T-cell (primary cell): ENCODE measurements around the gene ATAD2B. TPM values are rescaled to one million over a fixed set of nuclear protein-coding genes. Genes with fewer than 3 reads are reported as not detected.
A peak's percentile ranks its signal among the peaks of the same experiment; 100 is the strongest.

Experiments
- ATAC-seq, 4 experiments: fragments of 200-7000 bp in 3 of 4; fragments of 150-1000 bp in 1 of 4; cut with Tn5 transposase; replicated peaks in 1 of 4; 1 replicate in 3 of 4; 2 replicates in 1 of 4; pipeline ENCODE4 v1.10.0; 2021; ENCODE audit warnings: moderate library complexity in 3 of 4, mild to moderate bottlenecking in 2 of 4, moderate number of reproducible peaks in 1 of 4
- CTCF ChIA-PET, 2 donors: fragments of 300-600 bp; sonication (Branson Sonifier 250); formaldehyde crosslinking; loops; one replicate each; lab custom pipeline; 2022; ENCODE audit warnings: antibody characterized with exemption in 2 of 2; lab: Charles Lee
- POLR2A ChIA-PET, 2 donors: fragments of 300-600 bp; sonication (Branson Sonifier 250); formaldehyde crosslinking; loops; one replicate each; lab custom pipeline; 2022; ENCODE audit warnings: antibody characterized with exemption in 2 of 2; lab: Charles Lee
- DNase-seq, 35 experiments: peaks; one replicate each; pipeline versions ENCODE4 v3.0.0 to v3.0.0-alpha.2; 2013 to 2023
- H3K27ac ChIP-seq: one replicate; pipeline ENCODE4 v1.5.1; 2013; ENCODE audit warnings: low read length
- H3K27me3 ChIP-seq, 2 experiments: replicated peaks in 1 of 2; 1 replicate in 1 of 2; 2 replicates in 1 of 2; pipeline versions ENCODE4 v1.6.1 to v1.7.0; 2013; ENCODE audit warnings: low read length in 1 of 2, mixed read lengths in 1 of 2; ENCODE audit not compliant: control insufficient read depth in 2 of 2, insufficient read depth in 2 of 2; ENCODE audit errors: extremely low read depth in 1 of 2
- H3K36me3 ChIP-seq, 2 donors: 1 replicate in 1 of 2; 2 replicates in 1 of 2; pipeline versions ENCODE4 v1.6.1 to v1.7.0; 2013; ENCODE audit warnings: low read length in 1 of 2; ENCODE audit not compliant: control insufficient read depth in 2 of 2, insufficient read depth in 1 of 2; ENCODE audit errors: extremely low read depth in 1 of 2
- H3K4me1 ChIP-seq, 2 experiments: 1 replicate in 1 of 2; 2 replicates in 1 of 2; pipeline versions ENCODE4 v1.6.1 to v1.7.0; 2013; ENCODE audit warnings: low read length in 2 of 2, mixed read lengths in 1 of 2; ENCODE audit not compliant: insufficient read depth in 2 of 2, control insufficient read depth in 1 of 2; ENCODE audit errors: extremely low read depth in 1 of 2
- H3K4me3 ChIP-seq, 2 donors: 1 replicate in 1 of 2; 2 replicates in 1 of 2; pipeline versions ENCODE4 v1.5.1 to v1.7.0; 2013; ENCODE audit warnings: mild to moderate bottlenecking in 2 of 2, low read length in 1 of 2, moderate library complexity in 1 of 2; ENCODE audit not compliant: control insufficient read depth in 1 of 2; ENCODE audit errors: extremely low read depth in 1 of 2
- H3K9me3 ChIP-seq: 2 replicates; pipeline ENCODE4 v1.7.0; 2013
- H3K27ac Mint-ChIP-seq, 2 donors: one replicate each; pipeline ENCODE4 v1.8.0; 2020 to 2021; ENCODE audit warnings: mild to moderate bottlenecking in 2 of 2, mixed read lengths in 2 of 2
- H3K27me3 Mint-ChIP-seq, 2 donors: one replicate each; pipeline ENCODE4 v1.8.0; 2021 to 2022; ENCODE audit warnings: mixed read lengths in 2 of 2
- H3K36me3 Mint-ChIP-seq: one replicate; pipeline ENCODE4 v1.8.0; 2021; ENCODE audit warnings: mixed read lengths
- H3K4me1 Mint-ChIP-seq, 3 donors: one replicate each; pipeline ENCODE4 v1.8.0; 2020 to 2022; ENCODE audit warnings: mixed read lengths in 3 of 3, mild to moderate bottlenecking in 1 of 3
- H3K4me3 Mint-ChIP-seq, 3 donors: one replicate each; pipeline ENCODE4 v1.8.0; 2020 to 2022; ENCODE audit warnings: mild to moderate bottlenecking in 3 of 3, mixed read lengths in 3 of 3, moderate library complexity in 3 of 3
- H3K9me3 Mint-ChIP-seq, 3 donors: one replicate each; pipeline ENCODE4 v1.8.0; 2020 to 2022; ENCODE audit warnings: mixed read lengths in 3 of 3
- WGBS: methylation state at CpG from one replicate; pipeline ENCODE4 v1.1.5; 2013; ENCODE audit warnings: missing lambda C conversion rate; ENCODE audit not compliant: insufficient coverage; 5-methylcytosine and 5-hydroxymethylcytosine counted together
- total RNA-seq, 35 experiments: library from RNA in 6 of 35; stranded (reverse) in 6 of 35; fragments of 120-200 nt in 1 of 35; gene quantifications; one replicate each; pipeline versions ENCODE4 v1.2.1 to v1.2.4 and lab custom pipeline; 2013 to 2026

Gene ATAD2B
- total RNA-seq, 5 donors from 2014 or later (not counting 1 experiment from before 2014, with no cell fraction given): 33.9 to 49.3 (median 40.6) TPM

DNA sequence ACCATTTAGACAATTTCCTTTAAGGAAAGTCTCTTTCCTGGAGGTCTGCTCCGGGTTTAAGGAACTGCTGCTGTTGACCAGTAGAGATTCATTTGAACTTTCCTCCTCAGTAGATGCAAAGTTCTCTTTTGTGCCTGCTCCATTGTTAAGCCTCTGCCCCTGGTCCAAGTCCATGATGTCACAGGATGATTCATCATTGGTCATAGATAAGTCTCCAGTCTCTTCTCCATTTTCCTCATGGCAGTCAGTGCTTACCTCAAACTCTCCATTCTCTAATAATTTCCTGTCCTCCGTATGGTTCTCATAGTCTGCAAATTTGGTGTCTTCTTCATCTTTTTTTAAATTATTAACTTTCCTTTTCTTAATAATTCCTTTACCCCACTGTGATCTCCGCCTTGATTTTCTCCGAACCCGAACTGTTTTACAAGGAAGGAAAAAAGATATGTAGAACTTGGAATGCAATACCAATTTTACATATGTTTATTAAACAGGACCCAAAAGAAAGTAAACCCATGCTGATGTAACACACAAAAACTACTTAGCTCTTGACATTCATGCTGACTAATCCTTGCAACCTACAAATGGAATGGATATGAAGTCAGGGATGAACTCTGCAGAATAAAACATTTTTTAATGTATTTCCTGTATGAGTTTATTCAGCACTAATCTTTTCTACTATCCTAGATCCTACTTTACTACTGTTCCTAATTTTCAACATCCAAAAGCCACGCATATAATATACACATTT is 169.1 kb downstream of the ATAD2B start:
- H3K27ac ChIP-seq: no peak overlapping the region
- WGBS: 75% methylated on average over 2 of the region's 6 CpGs
- DNase-seq (no peak), ATAC-seq (no peak)
- Mint-ChIP-seq H3K27ac (no peak overlapping the region), H3K9me3 (no peaks in the 10 kb centered on the region), H3K27me3 (no peaks in the 10 kb centered on the region), H3K4me1 (peaks cover 16 to 18% (median 17%) of the 10 kb centered on the region in 3 donors), H3K36me3 (peaks cover 62% of the 10 kb centered on the region), H3K4me3 (no peak overlapping the region)
- no peaks in the 10 kb centered on the region for H3K27me3 ChIP-seq
- H3K9me3 ChIP-seq: no peaks in the 10 kb centered on the region
- CTCF ChIA-PET: no interaction called here
- POLR2A ChIA-PET: no interaction called here
- peaks cover 0 to 47% of the 10 kb centered on the region in 2 donors for H3K36me3 ChIP-seq
- H3K4me1 ChIP-seq: peaks cover 0 to 2% of the 10 kb centered on the region in 2 experiments
- H3K4me3 ChIP-seq: no peak overlapping the region

DNA sequence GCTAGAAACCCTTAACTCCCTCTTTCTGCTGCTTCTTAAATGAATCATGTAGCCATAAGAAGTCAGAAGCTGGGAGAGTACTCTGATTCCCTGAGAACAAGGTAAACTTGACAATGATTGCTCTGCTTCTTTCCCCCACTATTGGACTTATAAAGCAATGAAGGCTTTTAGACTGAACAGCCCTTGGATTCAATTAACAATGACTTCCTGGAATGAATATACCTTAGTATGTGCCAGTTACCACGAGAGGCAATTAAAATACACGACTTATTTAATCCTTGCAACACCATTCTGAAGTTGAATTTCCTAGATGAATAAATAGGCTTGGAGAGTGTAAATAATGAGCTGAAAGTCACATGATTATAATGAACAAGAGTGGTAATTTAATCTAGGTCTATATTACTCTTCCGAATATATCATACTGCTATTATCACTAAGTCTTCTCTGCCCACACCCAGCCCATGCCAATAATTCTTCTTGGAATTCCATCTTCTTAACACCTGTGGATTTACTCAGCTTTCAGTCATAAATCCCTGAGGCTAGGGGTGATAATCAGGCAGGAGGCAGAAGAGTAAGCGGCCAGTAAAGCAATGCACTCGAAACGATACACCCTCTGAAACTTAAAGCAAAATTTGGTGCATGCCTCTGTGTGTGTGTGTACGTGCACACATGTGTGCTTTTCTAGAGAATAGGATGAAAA is 170.2 kb downstream of the ATAD2B start:
- peaks cover 0 to 2% of the 10 kb centered on the region in 2 experiments for H3K4me1 ChIP-seq
- DNase-seq: no peak
- no peaks in the 10 kb centered on the region for H3K9me3 Mint-ChIP-seq
- H3K4me3 ChIP-seq: no peak overlapping the region
- H3K27me3 ChIP-seq: no peaks in the 10 kb centered on the region
- peaks cover 62% of the 10 kb centered on the region for H3K36me3 Mint-ChIP-seq
- no peak overlapping the region for H3K27ac ChIP-seq
- H3K9me3 ChIP-seq: no peaks in the 10 kb centered on the region
- no peak overlapping the region for H3K27ac Mint-ChIP-seq
- CTCF ChIA-PET: no interaction called here
- ATAC-seq: no peak
- POLR2A ChIA-PET: interaction anchor here in 1 of 2 donors (0.5 to 0.6 kb wide), 2 partner anchors 38 to 994 kb away, joined by 3 to 4 read pairs; no protein-coding TSS in a partner anchor
- H3K4me1 Mint-ChIP-seq: peaks cover 6 to 8% (median 7%) of the 10 kb centered on the region in 3 donors
- no peaks in the 10 kb centered on the region for H3K27me3 Mint-ChIP-seq
- peaks cover 0 to 52% of the 10 kb centered on the region in 2 donors for H3K36me3 ChIP-seq
- H3K4me3 Mint-ChIP-seq: no peak overlapping the region
- WGBS: no CpG with 5 or more reads among the region's 7 CpGs

DNA sequence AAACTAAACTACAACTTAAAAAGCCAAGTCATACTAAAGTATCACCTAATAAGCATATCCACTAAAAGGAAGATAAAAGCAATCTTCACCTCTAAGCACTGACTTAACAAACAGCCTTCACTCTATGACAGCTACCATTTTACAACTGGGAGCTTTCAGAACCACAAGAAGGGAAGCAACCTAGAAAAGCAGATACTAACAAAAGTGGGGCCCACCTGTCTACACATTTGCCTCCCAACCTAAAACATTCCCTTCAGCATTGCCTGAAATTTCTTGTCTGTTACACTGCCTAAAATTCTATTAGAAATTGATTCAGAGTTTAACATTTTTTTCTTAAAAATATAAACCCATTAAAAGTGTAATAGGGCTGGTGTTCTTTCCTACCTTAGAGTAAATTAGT is 172.0 kb downstream of the ATAD2B start:
- ChIA-PET POLR2A (no interaction called here), CTCF (no interaction called here)
- peak overlapping the region in 1 of 2 donors; percentile 55 for H3K27ac Mint-ChIP-seq
- no peaks in the 10 kb centered on the region for H3K9me3 Mint-ChIP-seq
- Histone ChIP-seq H3K36me3 (peaks cover 0 to 59% of the 10 kb centered on the region in 2 donors), H3K27me3 (no peaks in the 10 kb centered on the region), H3K27ac (no peak overlapping the region), H3K4me1 (no peaks in the 10 kb centered on the region), H3K4me3 (no peak overlapping the region), H3K9me3 (no peaks in the 10 kb centered on the region)
- no peak for DNase-seq
- no peaks in the 10 kb centered on the region for H3K4me1 Mint-ChIP-seq
- H3K27me3 Mint-ChIP-seq: no peaks in the 10 kb centered on the region
- H3K4me3 Mint-ChIP-seq: no peak overlapping the region
- peaks cover 66% of the 10 kb centered on the region for H3K36me3 Mint-ChIP-seq
- no peak for ATAC-seq

DNA sequence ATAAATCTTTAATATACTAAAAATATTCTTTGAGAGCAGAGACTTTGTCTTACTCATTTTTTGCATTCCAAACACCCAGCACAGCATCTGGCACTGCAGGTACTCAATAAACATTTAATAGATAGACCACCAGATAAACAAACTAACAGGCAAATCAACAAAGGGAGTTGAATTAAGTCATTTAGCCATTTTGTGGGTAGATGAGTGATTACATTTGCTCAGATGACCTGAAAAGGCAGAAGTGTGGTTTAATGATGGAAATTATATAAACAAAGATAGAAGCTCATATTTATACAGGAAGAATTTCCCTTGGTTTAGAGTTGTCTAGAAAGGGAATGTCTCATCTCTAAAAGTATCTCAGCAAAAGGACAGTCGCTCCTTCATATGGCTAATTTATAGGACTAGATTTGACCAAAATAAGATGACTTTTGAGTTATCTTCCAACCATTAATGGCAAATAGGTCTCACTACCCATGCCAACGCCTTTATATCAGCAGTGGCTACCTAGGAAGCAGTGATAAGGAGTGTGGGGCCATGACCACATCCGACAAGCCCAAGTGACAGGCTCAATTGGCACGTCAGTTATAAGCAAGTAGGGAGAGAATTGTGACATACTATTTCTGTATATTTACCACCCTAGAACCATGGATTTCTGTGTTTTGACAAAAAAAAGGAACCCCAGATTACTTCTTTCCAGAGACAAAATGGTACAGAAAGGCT is 173.5 kb downstream of the ATAD2B start:
- Histone ChIP-seq H3K9me3 (no peaks in the 10 kb centered on the region), H3K4me1 (no peaks in the 10 kb centered on the region), H3K27me3 (no peaks in the 10 kb centered on the region), H3K36me3 (peaks cover 0 to 55% of the 10 kb centered on the region in 2 donors), H3K4me3 (no peak overlapping the region), H3K27ac (no peak overlapping the region)
- peaks cover 73% of the 10 kb centered on the region for H3K36me3 Mint-ChIP-seq
- no peak for DNase-seq
- H3K4me3 Mint-ChIP-seq: no peak overlapping the region
- H3K4me1 Mint-ChIP-seq: no peaks in the 10 kb centered on the region
- WGBS: no CpG with 5 or more reads among the region's 4 CpGs
- CTCF ChIA-PET: no interaction called here
- no peak overlapping the region for H3K27ac Mint-ChIP-seq
- POLR2A ChIA-PET: interaction anchor here in 1 of 2 donors (0.5 kb wide), 1 partner anchor 150 kb away, joined by 5 read pairs; no protein-coding TSS in a partner anchor
- no peak for ATAC-seq
- no peaks in the 10 kb centered on the region for H3K27me3 Mint-ChIP-seq
- no peaks in the 10 kb centered on the region for H3K9me3 Mint-ChIP-seq

DNA sequence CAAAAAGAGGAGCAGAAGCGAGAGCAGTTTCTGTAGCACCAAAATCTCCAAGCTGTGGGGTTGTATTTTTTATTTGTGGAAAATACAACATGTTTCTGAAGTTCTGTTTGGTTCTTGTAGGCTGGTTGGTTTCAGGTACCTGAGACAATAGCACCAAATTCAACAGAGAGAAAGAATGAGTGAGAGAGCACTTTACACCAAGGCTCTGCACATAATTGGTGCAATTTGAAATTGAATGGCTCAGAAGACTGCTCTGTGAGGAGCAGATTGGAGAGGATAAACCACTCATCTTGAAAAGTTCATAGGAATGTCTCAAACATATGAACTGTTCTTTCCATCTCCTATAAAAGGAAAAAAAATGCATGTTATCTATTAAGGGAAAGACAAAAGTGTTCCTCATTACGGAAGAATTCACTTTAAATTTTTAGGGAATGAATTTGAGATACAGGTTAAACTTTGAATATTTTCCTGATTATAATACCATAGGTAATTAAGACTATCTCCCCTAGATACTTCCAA is 175.1 kb downstream of the ATAD2B start:
- Mint-ChIP-seq H3K4me1 (no peaks in the 10 kb centered on the region), H3K36me3 (peaks cover 62% of the 10 kb centered on the region), H3K9me3 (no peaks in the 10 kb centered on the region), H3K27ac (no peak overlapping the region), H3K4me3 (no peak overlapping the region), H3K27me3 (no peaks in the 10 kb centered on the region)
- H3K9me3 ChIP-seq: no peaks in the 10 kb centered on the region
- H3K4me3 ChIP-seq: no peak overlapping the region
- H3K27me3 ChIP-seq: no peaks in the 10 kb centered on the region
- no peak for DNase-seq
- POLR2A ChIA-PET: no interaction called here
- WGBS: no CpG with 5 or more reads among the region's 2 CpGs
- H3K27ac ChIP-seq: no peak overlapping the region
- ATAC-seq: no peak
- CTCF ChIA-PET: no interaction called here
- H3K36me3 ChIP-seq: peaks cover 0 to 39% of the 10 kb centered on the region in 2 donors
- no peaks in the 10 kb centered on the region for H3K4me1 ChIP-seq

DNA sequence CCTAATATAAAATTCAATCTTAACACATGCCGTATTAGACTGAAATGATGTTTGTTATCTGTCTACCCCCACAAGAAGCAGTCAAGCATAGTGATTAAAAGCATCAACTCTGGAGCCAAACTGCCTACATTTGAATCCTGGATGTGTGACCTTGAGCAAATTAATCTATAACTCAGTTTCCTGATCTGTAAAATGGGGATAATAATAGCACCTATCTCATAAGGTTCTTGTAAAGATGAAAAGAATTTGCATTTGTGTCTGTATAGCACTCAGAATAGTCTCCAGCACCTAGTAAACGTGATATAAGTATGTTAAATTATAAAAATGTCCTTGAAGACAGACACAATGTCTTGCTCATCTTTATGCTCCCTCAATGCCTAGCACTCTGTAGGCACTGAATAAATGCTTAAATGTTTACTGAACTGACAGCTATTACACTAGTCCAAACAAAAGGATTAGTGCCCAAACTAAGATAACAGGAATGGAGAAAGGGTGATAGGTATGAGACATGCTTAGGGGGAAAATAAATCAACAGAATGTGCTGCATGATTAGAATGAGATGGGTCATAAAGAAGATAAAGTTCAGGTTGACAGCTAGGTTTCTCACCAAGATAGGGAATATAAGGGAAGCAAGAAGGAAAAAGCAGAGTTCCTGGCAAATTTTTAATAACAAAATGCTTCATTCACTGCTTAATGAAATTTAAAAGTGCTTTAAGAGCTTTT is 180.6 kb downstream of the ATAD2B start:
- DNase-seq (no peak), ATAC-seq (no peak)
- Histone ChIP-seq H3K4me1 (no peaks in the 10 kb centered on the region), H3K27me3 (no peaks in the 10 kb centered on the region), H3K36me3 (peaks cover 0 to 6% of the 10 kb centered on the region in 2 donors), H3K4me3 (no peak overlapping the region), H3K27ac (no peak overlapping the region), H3K9me3 (no peaks in the 10 kb centered on the region)
- Mint-ChIP-seq H3K9me3 (no peaks in the 10 kb centered on the region), H3K4me3 (no peak overlapping the region), H3K27me3 (no peaks in the 10 kb centered on the region), H3K36me3 (peaks cover 43% of the 10 kb centered on the region), H3K27ac (no peak overlapping the region), H3K4me1 (peaks cover 0 to 10% (median 0%) of the 10 kb centered on the region in 3 donors)
- ChIA-PET CTCF (no interaction called here), POLR2A (no interaction called here)
- WGBS: no CpG with 5 or more reads among the region's 2 CpGs
